Esophagus muscularis mucosa (tissue), 4 donors: ENCODE measurements around the gene EFCAB3.

Experiments
- EP300 ChIP-seq: sonication (generic); formaldehyde crosslinking; IDR thresholded peaks from one replicate; pipeline ENCODE4 v1.6.1; 2017; ENCODE audit warnings: antibody characterized with exemption
- POLR2A ChIP-seq: fragments of 450-650 bp; IDR thresholded peaks from one replicate; pipeline ENCODE4 v1.6.1; 2017; ENCODE audit warnings: antibody characterized with exemption, moderate library complexity, mild to moderate bottlenecking, low read depth
- POLR2AphosphoS5 ChIP-seq, 2 donors: sonication (generic); formaldehyde crosslinking; IDR thresholded peaks; one replicate each; pipeline ENCODE4 v1.6.1; 2017; ENCODE audit warnings: antibody characterized with exemption in 2 of 2
- TF ChIP-seq, protein P1 (sequence below), 3 experiments: fragments of 200-600 bp in 2 of 3; fragments of 450-650 bp in 1 of 3; sonication (generic) in 2 of 3; IDR thresholded peaks; one replicate each; pipeline ENCODE4 v1.5.1; 2017 to 2019; ENCODE audit warnings: antibody characterized with exemption in 3 of 3, mild to moderate bottlenecking in 2 of 3, moderate library complexity in 1 of 3

DNA sequence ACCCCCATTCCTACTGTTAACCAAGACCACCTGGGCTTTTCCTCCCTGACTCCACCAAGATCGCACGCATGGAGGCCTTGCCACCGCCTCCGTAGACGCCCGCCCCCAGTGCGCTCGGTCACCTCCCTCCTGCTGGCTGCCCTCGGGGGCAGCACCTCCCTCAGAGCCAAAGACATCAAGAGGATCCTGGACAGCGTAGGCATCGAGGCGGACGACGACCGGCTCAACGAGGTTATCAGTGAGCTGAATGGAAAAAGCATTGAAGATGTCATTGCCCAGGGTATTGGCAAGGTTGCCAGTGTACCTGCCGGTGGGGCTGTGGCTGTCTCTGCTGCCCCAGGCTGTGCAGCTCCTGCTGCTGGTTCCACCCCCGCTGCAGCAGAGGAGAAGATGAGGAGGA, 1.2 kb downstream of the EFCAB3 start:
- TF ChIP-seq, protein P1, sequence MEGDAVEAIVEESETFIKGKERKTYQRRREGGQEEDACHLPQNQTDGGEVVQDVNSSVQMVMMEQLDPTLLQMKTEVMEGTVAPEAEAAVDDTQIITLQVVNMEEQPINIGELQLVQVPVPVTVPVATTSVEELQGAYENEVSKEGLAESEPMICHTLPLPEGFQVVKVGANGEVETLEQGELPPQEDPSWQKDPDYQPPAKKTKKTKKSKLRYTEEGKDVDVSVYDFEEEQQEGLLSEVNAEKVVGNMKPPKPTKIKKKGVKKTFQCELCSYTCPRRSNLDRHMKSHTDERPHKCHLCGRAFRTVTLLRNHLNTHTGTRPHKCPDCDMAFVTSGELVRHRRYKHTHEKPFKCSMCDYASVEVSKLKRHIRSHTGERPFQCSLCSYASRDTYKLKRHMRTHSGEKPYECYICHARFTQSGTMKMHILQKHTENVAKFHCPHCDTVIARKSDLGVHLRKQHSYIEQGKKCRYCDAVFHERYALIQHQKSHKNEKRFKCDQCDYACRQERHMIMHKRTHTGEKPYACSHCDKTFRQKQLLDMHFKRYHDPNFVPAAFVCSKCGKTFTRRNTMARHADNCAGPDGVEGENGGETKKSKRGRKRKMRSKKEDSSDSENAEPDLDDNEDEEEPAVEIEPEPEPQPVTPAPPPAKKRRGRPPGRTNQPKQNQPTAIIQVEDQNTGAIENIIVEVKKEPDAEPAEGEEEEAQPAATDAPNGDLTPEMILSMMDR (IDR thresholded peaks at IDR 0.05), result no peak
- TF ChIP-seq POLR2A, result no peak
- no peak for TF ChIP-seq POLR2AphosphoS5 (IDR thresholded peaks at IDR 0.05)
- TF ChIP-seq EP300, result no peak
